IPS-11a (cell line): ENCODE results near the gene NSMCE4A.
"Not testable (repeated sequence)": the region's sequence is repeated elsewhere in the genome, so short reads cannot be mapped to it uniquely, and the experiment has no call there.

Source experiments
- H3K4me3 ChIP-seq: one replicate; pipeline ENCODE4 v1.5.1; 2013; ENCODE audit warnings: low read depth, low read length, control low read depth

The NSMCE4A gene

DNA sequence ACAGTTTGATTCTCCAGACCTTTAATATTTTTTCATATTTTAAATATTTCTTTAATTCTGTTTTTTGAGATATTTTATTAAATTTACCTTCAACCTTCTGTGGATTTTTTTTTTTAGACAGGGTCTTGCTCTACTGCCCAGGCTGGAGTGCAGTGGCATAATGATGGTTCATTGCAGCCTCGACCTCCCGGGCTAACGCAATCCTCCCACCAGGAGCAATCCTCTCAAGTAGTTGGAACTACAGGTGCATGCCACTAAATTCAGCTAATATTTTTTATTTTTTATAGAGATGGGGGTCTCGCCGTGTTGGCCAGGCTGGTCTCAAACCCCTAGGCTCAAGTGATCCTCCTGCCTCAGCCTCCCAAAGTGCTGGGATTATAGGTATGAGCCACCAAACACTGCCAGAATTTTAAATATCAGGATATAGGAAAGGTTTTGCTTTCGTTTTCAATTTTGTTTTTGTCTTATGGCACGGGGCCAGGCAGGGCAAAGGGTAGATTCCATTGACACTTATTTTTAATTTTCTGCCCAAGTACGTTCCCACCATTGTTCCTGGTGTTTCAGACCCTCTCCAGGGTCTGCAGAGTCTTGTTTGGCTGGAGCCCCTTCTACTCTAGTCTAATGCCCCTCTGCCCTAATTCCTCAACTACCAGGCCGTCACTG lies 15.1 kb upstream of the NSMCE4A start:
- no peak overlapping the region for H3K4me3 ChIP-seq

DNA sequence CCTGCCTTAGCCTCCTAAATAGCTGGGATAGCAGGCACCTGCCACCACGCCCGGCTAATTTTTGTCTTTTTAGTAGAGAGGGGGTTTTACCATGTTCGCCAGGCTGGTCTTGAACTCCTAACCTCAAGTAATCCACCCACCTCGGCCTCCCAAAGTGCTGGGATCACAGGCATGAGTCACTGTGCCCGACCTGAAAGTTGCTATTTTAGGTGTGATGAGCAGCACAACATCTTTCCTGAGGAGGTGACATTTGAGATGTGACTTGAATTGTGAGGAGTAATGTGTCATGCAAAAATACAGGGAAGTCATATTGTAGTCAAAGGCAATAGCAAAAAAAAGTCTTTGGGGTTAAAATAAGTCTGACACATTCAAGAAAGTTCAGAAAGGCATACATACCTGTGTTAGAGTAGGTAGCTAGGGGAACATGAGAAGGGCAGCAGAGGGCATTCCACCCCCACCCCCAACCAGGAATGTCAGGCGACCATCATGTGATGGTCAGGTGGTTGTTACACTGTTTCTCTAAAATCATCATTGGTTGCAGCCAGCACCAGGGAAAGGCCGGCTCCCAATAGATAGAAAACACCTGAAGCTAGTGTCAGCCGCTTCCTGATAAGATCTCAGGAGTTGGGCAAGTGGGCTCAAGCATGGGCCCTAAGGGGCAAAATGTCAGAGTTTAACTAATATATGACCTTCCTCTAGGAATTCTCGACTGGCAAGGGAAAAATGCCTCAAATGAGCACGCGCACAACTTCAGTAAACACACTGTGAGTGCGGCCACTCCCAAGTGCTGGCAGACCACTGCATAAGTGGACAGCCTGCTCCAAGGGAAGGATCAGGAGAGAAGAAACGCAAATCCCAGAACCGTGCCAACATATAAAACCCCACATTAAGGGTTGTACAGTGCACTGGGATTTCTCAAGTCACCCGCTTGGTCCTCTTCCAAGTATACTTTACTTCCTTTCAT lies 13.6 kb upstream of the NSMCE4A start, which contains the start of gene TACC2:
Gene TACC2 (plus strand): TSS at position 803 of the 964 bp plus-strand sequence. CDS start 32,819 bp downstream, outside the sequence.
- H3K4me3 ChIP-seq = no peak within 1 kb of the TSS

DNA sequence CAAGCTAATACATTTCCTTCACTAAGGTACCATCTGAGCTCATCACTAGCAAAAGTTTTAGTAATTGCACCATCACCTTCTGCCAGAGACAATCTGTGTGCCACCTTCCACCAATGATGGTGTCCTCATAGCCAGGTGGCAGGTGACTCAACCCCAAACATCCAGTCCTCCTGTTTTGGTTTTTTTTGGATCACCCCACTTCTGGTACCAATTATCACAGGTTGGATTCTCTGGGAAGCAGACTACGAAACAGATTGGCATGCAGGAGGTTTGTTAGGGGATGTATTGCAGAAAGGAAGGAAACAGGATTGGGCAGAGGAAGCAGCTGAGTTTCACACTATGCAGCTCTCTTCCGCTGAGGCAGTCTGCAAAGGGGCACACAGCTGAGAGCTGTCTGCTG lies 9.4 kb upstream of the NSMCE4A start:
- H3K4me3 ChIP-seq = no peak overlapping the region

DNA sequence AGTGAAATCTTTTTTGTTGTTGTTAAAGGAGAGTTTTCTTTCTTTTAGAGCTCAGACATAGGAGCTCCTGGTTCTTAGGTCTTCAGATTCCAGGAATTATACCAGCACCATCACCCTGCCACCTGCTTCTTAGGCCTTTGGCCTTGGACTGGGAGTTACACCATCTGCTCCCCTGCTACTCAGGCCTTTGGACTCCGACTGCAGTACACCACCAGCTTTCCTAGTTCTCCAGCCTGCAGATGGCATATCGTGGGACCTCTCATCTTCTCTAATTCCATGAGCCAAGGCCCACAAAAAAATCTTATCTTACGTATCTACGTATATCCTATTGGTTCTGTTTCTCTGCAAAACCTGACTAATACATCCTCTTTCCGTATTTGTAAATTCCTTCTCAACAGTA lies 8.8 kb upstream of the NSMCE4A start:
- H3K4me3 ChIP-seq = no peak overlapping the region

DNA sequence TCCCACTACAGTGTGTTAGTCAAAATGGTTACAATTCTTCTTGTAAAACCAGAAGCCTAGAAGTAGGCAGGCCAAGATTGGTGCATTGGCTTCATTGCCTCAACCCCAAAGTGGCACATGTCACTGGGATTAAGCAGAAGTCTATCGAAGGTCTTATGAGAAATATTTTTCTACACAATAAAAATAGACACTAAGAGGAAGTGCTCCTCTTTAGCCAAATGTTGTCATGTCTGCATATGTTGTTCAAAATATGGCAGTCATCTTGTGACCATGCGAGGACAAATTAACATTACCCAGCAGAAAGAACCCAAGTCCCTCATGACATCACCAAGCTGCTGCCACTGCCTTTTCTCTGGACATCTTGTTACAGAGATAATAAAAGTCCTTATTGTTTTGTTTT lies 6.3 kb upstream of the NSMCE4A start:
- no peak overlapping the region for H3K4me3 ChIP-seq

DNA sequence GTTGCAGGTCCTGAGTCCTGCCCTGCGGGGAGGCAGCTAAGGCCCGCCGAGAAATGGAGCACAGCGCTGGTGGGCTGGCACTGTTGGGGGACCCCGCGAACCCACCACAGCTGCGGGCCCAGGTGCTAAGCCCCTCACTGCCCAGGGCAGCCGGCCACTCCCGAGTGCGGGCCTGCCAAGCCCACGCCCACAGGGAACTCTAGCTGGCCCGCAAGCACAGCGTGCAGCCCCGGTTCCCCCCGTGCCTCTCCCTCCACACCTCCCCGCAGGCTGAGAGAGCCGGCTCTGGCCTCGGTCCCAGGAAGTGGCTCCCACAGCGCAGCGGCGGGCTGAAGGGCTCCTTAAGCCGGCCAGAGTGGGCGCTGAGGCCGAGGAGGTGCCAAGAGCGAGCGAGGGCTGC lies 3.5 kb upstream of the NSMCE4A start:
- H3K4me3 ChIP-seq = no peak overlapping the region

DNA sequence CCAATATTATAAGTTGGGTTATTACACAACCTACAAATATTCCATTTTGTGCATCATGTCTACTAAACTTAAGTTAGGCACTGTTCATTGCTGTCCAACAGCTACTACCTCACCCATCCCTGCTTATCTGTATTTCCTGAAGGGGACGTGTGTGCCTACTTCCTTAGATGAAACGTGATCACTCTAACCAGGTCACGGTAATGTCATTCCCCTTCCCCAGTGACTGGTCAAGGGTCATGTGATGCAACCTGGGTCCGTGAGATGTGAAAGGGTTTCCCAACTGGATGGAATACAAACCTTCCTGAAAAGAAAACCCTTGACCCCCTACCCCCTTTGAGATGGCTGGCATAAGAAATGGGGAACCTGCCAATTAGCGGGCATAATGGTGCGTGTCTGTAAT lies 1.6 kb upstream of the NSMCE4A start:
- H3K4me3 ChIP-seq = no peak overlapping the region

DNA sequence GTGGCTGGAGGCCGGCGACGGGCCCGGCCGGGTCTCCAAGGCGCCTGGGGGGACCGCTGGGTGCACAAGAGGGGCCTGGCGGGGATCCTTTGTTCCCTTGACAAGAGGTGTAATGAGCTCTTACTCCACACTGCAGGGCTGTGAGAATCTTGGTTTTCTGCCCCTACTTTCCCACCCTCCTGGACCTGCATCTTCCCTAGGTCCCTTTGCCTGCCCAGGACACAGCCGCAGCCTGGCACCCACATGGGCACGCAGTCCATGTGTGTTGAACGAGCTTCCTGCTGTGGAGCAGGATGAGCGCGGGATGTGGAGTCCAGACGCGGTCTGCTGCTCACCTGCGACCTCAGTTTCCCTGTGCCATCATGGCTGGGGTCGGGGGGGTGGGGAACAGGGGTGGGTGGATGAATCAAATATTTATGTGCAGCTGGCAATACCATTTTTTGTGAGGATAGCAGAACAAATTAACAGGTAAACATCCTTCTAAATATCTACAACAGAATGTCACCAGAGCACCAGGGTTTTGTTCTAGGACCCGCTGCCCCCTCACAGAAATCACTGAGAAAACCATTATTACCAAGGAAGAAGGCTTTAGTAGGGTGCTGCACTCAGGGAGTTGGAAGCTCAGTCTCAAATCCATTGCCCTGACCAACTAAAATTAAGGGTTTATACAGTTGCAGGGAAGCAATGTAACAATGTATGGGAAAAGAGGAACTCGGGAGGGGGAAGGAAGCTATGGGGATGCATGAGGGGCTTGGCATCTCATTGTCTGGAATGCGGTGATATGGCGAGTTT lies 474 bp upstream of the NSMCE4A start:
- H3K4me3 ChIP-seq = peak overlapping the region; percentile 72

DNA sequence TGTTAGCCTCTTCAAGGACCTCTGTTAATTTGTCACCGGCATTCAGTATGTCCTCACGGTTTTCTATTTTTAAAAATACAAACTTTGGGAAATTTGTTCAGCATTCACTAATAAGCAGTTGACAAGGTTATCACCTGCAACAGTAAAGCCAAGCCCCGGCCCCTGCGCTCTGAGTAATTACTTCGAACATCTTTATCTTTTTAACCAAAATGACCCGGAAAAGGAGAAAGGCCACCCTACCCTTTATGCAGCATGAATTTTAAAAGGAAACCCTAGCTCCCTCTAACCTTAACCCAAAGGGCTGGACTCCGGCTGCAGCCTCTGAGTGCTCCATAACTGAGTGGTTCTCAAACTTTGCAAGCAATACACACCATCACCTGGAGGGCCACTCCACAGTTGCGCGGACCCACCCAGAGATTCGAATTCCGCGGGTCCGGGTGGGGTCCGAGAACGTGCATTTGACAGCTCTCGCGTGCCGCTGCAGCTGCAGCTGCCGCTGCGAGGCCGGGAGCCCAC lies 940 bp downstream of the NSMCE4A start:
- H3K4me3 ChIP-seq = peak overlapping the region; percentile 72

DNA sequence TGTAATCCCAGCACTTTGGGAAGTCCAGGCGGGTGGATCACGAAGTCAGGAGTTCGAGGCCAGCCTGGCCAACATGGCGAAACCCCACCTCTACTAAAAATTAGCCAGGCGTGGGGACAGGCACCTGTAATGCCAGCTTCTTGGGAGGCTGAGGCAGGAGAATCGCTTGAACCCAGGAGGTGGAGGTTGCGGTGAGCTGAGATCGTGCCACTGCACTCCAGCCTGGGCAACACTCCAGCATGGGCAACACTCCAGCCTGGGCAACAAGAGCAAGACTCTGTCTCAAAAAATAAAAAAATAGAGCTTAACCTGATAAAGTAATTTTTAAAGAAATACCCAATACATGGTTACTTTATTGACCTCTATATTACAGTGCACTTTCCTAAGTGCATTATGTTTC lies 5.9 kb downstream of the NSMCE4A start:
- not testable (repeated sequence) for H3K4me3 ChIP-seq

DNA sequence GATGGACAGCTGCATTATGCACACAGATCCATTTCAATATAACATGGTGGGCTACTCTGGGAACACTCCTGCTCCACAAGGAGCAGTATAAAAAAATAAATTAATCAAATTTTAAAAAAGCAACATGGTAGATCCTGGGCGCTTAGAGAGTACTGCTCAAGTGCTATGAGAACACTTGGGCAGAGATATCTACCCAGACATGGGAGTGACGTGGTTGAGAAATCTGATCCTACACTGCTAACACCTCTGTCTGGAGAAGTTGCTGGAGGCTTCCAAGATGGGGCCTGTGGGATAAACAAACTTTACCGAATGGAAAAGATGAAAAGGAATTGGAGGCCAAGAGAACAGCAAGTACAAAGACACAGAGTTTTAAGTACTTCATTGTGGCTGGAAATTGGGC lies 9.0 kb downstream of the NSMCE4A start:
- H3K4me3 ChIP-seq = no peak overlapping the region

DNA sequence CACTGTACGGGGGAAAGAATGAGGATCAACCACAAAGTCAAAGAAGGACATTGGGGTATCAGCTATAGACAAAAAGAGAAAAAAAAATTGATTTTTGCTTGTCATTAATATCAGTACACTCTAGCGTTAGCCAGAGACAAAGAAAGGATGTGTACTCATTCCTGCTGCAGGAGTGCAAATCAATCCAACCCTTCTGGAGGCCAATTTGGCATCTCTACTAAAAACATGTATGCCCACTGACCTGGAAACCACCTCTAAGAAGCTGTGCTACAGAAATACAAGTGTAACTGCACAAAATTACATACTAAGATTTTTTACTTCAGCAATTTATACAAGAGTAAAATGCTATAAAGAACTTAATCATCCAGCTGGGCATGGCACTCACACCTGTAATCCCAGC lies 13.6 kb downstream of the NSMCE4A start:
- no peak overlapping the region for H3K4me3 ChIP-seq

DNA sequence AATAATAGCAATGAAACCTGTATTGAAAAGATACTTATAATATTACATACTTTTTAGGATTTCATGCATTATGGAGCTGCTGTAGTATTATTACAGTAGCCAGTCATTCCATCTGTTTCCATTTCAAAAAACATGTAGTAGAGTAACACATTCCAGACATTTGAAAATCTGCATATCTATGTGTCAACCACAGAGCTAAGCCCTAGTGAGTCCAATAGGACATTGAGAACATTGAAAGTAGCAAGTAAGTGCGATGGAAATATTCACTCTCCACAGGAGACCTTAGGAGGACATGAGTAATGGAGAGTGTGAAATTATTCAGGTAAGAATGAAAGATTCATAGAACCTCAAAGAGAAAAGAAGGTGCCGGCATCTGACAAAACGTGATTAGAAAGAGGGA lies 15.3 kb downstream of the NSMCE4A start:
- no peak overlapping the region for H3K4me3 ChIP-seq

DNA sequence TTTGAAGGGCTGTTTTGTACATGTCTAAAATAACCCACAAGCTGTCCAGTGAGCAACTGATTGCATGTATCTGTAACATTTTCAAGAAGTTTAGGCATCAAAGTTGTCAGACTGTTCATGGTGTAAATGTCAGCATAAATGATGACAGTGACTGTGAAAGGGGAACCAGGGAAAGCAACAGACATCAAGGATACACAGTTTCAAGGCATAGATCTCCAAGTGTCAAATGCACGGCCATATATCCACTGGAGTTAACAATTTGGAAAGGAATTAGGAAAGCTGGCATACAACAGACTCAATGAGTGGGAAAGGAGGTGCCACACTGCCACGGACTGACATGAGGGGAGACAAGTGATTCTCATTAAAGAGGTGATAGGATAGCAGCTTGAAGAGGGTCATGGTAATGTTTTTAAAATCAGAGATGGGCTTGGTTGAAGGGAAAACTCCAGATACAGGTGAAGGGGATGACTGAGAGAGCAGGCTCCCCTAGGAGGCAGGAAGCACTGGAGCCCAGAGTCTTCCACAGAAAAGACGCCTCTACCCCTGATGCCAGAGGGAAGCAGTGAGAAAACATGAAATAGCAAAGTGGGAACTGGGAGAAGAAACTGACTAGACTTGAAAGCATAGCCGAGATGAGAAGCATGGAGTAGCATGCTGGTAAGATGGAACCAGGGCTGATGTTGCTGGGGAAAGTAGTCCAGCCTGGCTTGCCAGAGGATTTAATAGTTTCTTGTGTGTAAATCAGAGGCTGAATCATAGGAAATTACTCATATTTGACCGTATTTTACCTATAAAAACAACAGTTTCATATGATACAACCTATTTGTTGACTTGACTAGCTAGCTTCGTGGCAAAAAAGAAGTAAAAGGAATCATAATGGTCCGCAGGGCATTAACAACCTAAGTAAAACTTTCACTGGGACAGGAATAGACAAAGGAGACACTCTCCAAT lies 18.6 kb downstream of the NSMCE4A start:
- no peak overlapping the region for H3K4me3 ChIP-seq

DNA sequence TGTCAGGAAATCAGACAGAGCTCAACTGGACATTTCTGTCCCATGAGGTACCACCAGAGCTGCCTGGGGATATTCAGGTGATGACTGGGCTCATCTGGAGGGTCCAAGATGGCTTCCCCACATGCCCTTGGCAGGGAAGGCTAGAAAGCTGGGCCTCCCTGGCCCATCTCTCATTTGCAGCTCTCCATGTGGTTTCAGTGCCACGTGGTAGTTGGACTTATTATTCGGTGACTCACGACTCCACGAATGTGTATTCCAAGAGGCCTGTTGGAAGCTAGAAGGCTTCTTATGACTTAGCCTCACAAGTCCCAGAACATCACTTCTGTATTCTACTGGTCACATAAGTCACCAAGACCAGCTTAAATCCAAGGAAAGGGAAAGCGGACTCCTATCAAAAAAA lies 22.8 kb downstream of the NSMCE4A start:
- H3K4me3 ChIP-seq = no peak overlapping the region

DNA sequence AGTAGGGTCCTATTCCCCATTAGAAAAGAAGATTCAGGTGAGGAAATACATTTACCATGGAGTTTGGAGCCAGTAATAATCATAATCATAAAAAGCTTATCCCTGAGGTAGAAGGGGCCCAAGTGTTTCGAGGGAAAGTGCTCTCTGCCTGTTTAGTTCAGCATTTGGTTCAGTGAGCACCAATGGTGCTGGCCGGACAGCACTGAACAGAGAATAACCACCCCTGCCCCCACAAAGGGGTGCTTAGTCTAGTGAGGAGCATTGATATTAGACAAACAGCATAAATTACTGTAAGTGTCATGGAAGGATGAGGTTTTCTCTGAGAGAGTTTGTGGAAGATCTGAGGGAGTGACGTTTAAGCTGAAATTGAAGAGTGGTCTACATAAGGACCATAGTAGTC lies 25.6 kb downstream of the NSMCE4A start:
- no peak overlapping the region for H3K4me3 ChIP-seq

DNA sequence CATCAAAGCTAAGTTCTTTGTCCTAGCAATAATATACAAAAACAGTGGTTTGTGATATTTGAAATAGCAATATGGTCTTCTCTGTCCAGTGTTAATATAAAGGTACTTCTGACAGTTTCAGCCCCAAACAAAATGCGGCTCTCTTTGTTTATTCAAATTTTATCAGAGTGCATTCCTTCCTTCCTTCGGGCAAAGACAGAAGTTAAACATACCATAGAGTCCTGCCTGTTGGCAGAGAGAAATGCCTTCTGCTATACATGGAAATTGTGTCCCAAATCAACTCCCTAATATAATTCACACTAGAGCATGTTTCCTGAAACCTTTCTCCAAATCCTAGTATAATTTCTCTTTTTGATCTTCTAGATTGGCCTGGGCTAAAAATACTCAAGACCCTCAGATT lies 26.0 kb downstream of the NSMCE4A start:
- H3K4me3 ChIP-seq = no peak overlapping the region

DNA sequence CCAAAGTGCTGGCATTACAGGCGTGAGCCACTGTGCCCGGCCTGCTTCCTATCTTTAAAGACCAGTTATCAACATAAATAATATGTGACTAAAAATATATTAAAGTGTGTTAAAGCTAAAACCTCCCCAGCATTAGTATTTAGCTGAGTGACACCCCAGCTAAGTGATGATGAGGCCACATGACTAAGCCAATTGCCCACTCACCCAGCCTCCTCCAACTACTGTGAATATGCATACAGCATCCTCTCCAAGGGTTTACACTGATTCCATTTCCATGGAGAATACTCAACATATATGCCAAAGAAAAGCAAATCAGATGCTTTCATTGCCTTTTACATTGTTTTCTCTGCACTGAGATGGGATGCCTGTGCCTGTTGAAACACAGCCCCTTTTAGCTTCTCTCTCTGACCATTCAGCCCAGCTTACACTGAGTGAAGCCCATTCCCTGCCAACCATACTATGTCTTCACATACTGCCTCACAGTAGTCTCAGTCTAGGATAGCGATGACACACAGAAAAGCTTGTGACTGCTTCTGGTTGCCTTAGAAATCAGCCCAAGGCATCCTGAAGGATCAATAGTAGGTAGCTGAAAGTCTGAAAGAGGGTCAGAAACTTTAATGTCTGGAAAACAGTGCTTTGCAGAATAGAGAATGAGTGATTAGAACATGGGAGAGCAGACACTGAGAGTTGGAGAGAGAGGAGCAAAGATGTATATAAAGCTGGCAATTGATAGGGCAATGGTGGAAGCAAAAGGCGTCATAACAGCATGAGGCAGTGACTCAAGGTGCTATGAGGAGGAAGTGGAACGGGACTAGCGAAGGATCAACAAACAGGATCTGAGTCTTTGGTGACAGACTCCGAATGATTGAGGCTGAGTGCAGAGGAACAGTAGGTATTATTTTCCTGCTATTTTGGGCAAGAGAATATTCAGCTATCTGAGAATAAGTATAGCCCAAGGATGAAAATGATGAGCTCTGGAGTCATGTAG lies 27.4 kb downstream of the NSMCE4A start:
- H3K4me3 ChIP-seq = no peak overlapping the region
